ENCODE data around the gene RPL19.

Gene RPL19

DNA sequence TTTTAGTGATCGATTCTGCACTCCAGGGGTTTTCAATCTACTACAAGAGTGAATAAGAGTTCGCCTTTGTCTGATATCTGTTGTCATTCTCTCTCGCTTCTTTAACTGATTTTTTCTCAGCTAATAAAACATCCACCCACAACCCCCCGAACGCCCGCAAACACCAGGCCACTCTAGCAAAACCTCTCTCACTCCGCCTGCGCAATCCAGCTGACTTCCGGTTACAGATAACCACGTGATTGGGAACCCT is 338 bp upstream of the RPL19 start:
- peak in 1 of 2 experiments; percentile 94 for DNase-seq

DNA sequence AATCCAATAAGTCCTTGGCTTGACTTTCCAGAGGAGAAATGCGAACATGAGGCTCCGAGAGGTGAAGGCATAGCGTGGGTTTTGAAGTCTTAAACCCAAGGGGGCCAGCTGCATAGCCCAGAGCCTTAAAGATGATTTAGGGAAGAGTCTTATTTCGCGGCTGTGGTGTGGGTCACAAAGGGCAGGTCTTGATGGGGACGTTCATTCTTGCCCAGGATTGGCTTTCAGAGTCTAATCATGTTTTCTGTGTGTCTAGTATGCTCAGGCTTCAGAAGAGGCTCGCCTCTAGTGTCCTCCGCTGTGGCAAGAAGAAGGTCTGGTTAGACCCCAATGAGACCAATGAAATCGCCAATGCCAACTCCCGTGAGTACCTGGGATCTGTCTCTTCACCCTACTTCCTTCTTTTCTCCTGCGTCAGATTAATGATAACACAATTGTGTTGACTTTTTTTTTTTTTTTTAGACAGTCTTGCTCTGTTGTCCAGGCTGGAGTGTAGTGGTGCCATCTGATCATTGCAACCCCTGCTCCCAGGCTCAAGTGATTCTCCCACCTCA is 951 bp downstream of the RPL19 start:
- no peak for DNase-seq

DNA sequence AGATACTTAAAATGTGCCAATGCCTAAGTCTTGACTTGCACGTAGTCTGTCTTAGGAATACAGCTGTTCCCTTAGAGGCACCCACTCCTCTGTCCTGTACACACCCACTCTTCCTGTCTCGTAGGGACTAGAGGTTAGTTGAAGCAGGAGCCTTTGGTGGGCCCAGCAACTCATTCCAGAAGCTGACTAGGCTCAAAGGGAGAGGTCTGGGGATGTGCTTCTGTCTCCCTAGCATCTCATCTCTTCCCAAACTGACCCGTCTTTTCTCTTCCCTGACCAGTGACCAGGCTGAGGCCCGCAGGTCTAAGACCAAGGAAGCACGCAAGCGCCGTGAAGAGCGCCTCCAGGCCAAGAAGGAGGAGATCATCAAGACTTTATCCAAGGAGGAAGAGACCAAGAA is 4.2 kb downstream of the RPL19 start:
- no peak for DNase-seq

DNA sequence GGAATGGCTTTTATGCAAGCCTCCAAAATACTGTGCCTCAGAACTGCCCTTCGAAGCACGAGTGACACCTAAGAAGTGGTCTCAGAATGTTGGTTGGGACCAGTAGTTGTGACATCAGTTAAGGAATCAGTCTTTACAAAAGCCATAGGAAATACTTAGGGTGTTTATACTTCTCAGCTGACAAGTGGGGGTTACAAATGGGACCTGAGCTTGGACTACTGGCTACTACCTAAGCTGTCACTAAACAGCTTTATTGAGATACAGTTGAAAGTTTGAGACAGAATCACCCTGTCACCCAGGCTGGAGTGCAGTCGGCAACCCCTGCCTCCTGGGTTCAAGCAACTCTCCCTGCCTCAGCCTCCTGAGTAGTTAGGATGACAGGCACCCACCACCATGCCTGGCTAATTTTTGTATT is 5.0 kb downstream of the RPL19 start:
- DNase-seq, result no peak

DNA sequence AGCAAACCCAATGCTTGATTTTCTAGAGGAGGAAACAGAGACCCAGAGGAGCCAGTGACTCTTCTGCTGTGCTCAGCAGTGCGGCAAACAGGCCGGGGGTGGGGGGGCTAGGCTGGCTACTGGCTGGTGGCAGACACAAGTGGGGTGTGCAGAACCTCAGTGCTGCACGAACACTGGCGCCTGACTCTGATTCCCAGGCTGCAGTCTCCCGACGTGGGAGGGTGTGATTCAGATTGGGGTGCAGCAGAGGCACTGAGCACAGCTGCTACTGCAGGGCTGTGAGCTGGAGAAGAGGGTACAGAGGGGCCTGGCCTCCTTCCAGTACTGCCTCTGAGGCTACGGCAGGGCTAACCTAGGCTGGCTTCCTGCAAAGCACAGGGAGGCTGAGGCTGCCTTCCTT is 8.1 kb downstream of the RPL19 start:
- DNase-seq, result no peak

DNA sequence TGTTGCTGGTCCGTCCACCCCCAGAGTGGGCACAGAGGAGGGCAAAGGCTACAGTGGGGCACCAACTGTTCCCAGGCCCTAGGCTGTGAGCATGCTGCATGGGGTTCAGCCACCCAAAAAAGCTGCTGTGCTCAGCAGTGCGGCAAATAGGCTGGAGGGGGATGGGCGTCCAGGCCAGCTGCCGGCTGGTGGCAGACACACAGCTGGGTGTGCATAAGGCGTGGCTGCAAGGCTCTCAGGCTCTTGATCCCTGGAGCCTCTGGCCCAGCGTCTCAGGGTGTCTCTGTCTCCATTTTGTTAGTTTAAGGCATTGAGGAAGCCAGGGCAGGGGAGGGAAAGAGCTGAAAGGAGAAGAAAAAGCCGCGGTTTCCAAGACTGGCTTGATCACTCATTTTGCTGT is 8.8 kb downstream of the RPL19 start:
- DNase-seq, result no peak

DNA sequence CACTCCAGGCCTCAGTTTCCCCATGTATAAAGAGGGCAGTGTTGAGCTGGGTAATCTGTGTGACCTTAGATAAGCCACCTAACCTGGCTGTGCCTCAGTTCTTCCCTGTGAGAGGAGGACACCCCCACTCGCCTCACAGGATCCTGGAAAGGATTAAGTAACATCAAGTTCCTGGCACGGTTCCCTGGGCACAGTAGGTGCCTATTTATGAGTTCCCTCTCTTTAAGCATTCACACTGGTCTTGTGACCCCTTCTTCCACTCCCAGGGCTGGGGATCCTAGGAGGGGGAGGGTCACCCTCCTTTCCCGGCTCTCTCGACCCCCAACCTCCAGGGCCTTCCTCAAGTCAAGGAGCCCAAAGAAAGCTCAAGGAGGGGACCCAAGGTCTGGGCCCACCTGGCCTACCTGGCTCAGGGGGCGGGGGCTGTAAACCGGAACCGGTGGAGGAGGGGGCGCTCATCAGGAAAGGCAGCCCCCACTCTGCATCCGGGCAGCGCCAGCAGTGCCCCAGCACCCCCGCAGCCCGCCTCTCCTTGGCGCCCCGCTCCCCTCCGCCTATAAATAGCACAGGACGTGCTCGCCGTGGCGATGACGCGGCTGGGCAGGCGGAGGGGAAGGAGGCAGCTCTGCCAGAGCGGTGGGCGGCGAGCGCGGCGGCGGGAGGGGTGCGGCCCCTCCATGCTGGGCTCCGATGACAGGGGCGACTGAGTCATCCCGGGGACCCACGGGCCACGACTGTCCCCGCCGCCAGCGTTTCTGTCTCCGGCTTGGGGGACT is 9.4 kb downstream of the RPL19 start:
- no peak for DNase-seq

DNA sequence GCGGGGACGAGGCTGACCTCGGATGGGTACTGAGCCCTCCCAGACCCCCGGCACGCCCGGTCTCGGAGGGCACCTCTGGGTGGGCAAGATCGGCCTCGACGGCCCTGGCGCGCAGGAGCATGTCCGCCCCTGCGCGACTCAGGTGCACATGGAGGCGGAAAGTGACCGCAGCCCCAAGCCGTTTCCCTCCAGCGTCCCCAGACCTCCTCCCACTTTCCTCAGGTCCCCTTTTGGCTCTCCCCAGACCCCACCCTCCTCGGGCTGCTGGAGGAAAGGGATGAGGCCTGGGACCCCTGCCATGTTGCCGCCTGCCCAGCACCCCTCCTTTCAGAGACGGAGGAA is 10.0 kb downstream of the RPL19 start:
- no peak for DNase-seq

DNA sequence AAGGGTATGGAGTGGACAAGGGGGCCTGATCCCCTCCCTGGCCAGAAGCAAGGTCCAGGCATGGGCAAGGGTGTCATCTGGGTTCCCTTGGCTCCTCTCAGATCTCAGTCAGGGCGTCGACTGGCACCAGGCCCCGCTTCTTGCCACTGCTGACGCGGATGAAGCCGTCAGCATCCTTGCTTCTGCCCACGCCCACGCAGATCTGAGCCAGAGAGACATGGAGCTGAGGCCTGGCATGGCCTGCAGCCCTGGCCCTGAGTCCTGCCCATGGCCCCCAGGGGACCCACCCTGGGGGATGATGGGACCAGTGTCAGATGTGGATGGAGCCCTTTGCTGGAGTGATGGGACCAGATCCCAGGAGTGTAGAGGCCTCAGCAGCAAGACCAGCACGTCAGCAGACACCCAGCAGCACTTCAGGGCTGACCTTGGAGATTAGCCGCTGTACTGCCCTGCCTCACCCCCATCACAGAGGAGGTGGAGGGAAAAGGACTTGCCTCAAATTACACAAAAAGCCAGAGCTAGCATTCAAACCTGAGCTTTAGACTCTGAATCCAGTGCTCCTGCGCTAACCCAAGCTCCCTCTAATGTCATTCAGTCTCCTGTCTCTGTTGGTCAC is 12.2 kb downstream of the RPL19 start:
- no peak for DNase-seq

DNA sequence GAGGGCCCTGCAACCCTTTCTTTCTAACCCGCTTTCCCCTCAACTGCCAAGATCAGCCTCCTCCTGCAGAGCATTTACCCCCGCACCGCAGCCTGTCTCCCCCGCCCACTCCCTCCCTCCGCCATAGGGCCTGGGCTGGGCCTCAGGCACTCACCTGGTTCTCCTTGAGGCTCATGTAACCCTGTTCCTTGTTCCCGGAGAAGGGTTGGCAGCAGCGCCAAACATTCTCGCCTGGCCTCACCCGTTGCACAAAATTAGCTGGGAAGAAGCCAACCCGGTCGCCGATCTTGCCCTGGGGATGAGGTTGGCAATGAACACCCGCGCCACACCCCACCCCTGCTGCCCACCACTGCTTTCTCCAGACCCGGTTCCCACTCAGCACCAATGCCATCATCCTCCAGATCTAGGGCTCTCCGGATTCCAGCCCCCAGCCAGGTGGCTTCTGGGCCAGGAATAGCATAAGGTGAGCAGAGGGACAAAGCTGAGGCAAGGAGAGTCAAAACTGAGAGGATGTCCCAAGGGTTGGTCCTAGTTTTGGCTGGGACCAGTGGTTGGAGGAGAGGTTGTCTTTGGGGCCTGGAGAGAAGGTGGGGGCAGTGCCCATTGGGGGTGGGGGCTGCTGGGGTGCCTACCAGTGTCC is 12.9 kb downstream of the RPL19 start:
- DNase-seq, result peak in 1 of 2 experiments; percentile 30

DNA sequence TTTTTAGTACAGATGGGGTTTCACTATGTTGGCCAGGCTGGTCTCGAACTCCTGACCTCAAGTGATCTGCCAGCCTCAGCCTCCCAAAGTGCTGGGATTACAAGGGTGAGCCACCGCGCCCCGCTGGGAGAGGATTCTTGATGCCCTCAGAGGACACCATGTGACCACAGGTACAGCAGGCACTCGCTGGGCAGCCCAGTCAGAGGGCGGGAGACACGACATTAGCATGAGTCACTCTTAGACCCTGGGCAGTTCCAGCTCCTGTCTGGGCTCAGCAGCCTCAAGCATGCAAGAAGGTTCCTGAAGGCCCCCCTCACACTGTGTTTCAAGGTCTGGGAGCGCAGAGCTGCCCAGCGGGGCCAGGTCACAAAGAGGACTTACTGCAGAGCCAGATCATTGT is 13.8 kb downstream of the RPL19 start:
- no peak for DNase-seq

DNA sequence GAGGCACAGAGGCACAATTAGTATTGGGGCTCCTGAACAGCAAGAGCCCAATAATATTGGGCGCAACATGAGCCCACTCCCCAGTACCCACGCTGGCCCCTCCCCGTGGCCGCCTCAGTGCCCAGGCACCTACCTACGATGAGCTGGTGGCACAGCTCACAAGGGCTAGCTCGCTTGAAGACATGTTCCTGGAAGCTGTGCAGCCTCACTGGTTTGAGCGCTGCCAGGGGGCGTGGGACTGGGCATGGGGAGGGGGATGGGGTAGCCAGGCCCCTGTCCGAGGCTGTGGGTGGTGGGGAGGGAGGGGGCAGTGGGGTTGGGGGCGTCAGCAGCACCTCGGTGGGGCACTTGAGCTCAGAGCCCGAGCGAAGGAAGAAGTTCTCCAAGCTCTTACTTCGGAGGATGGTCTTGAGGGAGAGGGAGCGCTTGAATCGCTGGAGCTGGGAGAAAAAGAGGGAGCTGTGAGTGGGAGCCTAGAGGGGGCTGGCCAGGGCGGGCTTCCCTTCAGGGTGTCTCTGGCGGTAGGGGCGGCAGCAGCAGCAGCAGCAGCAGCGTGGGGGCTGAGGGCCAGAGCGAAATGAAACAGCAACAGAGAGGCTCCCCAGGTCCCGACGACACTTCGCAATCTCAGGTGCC is 17.8 kb downstream of the RPL19 start:
- DNase-seq, result no peak

DNA sequence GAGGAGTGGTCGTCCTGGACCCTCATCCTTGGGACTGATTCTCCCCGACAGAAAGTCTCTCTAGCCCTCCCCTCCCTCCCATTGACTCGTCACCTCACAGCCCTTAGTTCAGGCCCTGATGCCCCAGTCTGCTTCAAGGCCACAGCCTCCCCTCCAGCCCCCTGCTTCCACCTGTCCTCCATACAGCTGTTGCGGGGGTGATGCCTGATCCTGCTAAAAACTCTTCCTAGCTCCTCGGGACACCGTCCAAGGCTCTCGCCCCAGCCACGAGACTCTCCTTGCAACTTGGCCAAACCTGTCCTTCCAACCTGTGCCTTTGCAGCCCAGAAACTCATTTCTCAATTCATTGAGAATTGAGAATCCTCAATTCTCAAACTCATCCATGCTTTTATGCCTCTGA is 18.8 kb downstream of the RPL19 start:
- DNase-seq, result no peak

DNA sequence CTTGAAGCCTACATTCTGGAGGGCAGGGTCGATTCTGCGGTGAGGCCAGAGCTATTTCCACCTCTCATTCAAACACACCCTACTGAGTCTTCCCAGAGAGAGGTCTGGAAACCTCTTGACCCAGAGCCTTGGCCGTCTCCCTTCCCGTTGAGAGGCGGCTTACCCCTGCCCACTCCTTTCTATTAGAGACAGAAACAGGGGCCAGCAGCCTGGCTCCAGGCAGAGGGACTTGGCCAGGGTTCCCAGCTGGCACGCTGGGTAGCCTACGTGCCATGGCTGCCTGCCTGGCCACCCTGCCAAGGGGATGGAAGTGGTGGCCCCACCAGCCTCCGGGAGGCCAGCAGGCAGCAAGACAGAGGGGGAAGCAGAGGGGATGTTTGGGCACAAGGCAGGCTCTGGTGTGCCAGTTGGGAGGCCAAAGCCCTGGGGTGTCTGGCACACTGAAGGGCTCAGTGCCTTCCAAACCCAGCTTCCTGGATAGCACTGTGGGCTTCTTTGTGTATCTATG is 19.6 kb downstream of the RPL19 start:
- DNase-seq, result peak; percentile 59 to 91

DNA sequence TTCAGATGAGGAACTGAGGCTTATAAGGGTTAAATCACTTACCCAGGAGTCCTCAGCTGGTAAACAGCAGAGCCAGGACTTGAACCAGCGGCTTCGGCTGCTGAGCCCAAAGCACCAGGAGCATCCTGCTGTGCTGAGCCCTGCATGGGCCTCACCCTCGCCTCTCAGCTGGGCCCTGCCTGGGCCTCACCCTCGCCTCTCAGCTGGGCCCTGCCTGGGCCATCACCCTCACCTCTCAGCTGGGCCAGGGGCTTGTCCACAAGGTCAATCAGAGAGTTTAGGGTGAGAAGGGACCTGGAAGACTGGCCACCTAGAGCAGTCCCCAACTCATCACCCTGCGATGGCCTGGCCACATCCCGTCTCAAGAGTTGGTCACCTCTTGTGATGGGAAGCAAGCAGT is 21.5 kb downstream of the RPL19 start:
- no peak for DNase-seq

DNA sequence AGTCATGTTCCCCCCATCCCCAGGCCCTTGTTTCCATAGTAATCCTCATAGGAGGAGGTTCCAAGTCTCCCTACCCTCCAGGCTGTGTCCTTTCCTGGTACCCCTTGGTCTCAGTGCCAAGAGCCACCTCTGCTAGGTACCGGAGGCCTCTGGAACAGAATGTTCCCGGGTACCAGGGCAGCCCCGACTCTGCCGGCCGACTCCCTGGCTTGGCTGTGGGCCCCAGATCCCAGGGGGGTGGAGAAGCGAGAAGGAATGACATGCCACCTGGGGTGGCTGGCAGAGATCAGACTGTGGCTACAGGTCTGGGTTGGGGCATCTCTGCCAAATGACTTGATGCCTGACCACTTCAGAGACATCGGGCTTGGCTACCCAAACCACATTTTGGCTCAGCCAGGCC is 22.1 kb downstream of the RPL19 start:
- no peak for DNase-seq

DNA sequence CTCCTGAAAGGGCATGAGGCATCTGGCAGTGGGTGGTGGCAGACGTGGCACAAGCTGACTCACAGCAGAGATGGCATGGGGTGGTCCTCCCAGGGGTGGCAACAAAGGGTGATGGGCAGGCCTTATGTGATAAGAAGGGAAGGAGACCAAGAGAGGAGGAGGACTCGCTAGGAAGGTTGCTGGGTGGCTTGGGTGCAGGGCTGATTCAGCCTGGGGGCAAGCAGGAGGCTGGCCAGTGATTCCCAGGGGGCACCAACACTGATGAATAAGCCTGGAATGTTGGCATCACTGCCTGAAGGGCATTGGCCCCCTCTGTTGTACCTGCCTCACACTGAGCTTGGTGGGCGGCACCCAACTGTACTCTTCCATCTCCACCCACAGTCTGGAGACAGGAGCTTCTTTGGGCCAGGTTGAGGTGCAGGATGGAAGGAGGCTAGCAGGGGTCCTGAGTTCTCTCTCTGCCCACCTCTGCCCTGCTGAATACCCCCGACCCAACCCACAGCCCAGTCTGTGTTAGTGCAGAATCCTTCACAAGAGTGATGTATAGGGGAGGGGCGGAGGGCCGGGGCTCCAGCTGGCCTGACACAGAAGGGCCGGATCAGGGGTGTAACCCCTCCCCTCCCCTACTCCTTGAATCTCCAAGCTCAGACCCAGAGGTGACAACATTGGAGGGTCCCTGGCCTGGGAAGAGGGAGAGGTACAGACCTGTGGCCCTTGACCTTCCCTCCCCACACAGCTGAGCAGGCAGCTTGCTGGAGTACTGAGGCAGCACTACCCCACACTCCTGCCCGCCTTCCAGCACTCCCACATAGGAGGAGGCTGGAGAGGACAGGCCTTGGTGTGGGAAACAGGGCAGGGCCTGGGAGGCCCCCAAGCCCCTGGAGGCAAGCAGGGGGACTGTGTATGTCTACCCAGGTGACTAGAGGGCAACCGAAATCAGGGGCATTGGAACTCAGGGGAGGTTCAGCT is 23.1 kb downstream of the RPL19 start:
- no peak for DNase-seq

DNA sequence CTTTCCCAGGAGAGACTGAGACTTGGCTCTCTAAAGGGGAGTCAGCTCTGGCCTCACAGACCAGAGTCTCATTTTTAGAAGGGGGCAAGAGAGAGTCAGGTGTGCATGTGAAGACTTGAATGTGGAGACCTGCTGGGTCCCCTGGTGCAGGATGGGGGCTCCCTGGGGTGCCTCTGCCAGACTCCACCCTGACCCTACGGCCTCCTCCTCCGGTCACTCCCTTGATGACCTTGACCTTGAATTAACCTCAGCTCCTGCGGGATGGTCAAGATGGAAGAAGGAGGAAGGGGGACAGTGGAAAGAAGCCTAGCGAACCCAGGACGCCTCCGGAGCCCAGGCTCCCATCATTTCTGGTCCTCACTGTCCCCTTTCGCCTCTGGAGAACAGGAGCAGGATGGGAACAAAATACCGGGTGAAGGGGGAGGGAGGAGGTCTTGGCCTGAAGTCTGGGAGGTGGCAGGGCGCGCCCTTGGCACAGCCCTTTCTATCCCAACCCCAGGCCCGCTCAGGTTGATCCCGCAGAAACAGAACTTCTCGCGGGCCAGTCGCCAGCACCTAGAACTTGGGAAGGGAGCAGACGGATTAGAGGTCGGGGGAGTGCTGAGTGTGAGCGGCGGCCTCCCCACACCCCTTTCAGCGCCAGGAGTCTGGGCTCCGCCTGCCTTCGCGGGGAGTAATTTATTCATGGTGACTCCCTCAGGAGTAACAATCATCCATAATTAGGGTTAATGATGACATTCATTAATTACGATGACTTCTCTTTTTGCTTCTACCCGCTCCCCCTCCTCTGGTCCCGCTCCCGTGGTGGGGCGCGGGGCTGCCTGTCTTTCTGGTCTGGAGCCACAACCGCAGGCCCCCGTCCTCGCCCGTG is 24.1 kb downstream of the RPL19 start:
- no peak for DNase-seq

DNA sequence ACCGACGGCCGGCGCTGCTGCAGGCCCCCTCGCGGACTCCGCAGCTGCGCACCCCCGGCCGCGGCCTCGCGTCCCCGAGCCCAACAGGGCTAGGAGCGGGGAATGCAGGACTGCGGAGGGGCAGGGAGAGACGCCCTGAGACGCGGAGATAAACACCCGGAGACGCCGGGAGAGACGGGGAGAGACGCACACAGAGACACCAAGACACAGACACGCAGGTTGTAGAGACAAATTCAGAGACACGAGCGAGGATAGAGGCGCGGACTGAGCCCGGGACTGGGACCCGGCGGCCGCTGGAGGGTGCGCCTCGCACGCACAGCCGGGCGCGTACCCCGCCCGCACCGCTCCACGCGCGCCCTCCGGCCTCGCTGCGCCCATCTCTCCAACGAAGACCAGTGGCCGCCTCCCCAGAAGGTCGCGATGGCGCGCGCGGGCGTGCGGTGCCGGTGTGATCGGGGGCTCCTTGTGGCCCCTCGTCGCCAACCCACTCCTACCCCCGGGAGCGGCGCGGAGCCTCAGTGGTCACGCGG is 24.8 kb downstream of the RPL19 start:
- DNase-seq, result no peak

DNA sequence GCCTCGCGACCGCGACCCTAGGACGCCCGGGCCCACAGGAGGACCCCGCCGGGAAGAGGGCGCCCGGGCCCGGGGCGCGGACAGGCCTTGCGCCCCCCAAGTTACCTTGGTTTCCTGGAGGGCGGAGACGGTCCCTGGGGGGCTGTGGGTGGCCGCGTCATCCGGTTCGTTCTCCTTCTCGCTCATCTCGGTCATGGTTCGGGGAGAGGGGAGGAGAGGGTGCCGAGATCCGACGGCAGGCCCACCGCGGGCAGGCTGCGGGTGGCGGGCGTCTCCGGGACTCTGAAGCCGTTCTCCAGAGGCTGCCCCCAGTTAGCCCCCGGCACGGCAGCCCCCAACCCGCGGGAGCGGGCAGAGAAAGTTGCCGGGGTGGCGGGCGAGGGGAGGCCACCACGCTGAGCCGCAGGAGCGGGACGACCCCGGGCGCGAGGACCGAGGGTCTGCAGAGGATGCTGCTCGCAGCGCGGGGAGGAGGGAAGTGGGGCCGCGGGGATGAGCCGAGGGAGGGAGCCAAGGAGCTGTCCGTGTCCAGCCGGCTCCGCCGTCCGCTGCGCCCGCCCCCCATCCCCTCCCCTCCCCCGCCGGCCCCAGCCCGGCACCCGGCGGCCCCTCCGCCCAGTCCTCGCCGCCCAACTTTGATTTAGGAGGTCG is 25.4 kb downstream of the RPL19 start, which contains the start of gene STAC2:
Gene STAC2 (minus strand): TSS at position 638 of the 651 bp plus-strand sequence. CDS start 443 bp downstream, at position 195.
- DNase-seq, result no peak
